Adrenal gland (tissue), 5 donors: ENCODE measurements around the gene AGAP1.

Experiments
- POLR2A ChIP-seq, 2 donors: fragments of 450-650 bp; IDR thresholded peaks; one replicate each; pipeline ENCODE4 v1.6.1; 2017; ENCODE audit warnings: antibody characterized with exemption in 2 of 2, mild to moderate bottlenecking in 2 of 2, moderate library complexity in 1 of 2
- TF ChIP-seq, protein P1 (sequence below), 6 experiments: fragments of 450-650 bp in 4 of 6; fragments of 200-600 bp in 2 of 6; sonication (generic) in 1 of 6; IDR thresholded peaks; 1 replicate in 5 of 6; 2 replicates in 1 of 6; pipeline versions ENCODE4 v1.5.1 to v1.8.0; 2016 to 2021; ENCODE audit warnings: antibody characterized with exemption in 6 of 6, mild to moderate bottlenecking in 2 of 6, moderate library complexity in 1 of 6
- donor health status: DM: no; HTN: no; CAD: no.

DNA sequence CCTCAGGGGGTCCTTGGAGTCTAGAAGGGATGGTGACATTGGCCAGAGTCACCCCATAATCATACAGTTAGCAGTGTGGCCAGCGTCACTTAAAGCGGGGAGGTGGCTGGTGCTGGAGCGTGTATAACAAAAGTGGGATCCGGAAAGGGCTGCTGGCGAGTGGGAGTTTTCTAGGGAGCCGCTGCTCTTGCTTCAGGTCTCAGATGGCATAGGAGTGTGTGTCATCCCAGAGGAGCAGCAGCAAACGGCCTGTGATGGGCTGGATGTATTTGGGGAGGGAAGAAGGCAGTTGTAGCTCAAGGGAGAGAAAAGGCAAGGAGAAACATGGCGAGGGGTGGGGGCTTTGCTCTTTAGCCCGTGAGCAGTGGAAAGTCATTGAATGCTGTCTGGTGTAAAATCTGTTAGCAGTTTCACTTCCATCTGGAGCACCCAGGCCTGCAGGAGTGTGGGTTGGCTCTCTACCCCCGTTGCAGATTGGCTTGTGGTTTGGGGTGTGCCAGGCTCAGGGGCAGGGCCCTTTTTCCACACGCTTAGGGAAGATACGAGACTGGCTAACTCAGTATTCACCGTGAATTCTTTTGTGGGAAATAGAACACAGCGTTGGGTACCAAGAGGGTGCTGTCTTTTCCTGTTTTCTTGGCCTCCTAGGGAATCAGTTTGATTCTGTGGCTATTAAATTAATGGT is 120.5 kb downstream of the AGAP1 start:
- TF ChIP-seq, protein P1, sequence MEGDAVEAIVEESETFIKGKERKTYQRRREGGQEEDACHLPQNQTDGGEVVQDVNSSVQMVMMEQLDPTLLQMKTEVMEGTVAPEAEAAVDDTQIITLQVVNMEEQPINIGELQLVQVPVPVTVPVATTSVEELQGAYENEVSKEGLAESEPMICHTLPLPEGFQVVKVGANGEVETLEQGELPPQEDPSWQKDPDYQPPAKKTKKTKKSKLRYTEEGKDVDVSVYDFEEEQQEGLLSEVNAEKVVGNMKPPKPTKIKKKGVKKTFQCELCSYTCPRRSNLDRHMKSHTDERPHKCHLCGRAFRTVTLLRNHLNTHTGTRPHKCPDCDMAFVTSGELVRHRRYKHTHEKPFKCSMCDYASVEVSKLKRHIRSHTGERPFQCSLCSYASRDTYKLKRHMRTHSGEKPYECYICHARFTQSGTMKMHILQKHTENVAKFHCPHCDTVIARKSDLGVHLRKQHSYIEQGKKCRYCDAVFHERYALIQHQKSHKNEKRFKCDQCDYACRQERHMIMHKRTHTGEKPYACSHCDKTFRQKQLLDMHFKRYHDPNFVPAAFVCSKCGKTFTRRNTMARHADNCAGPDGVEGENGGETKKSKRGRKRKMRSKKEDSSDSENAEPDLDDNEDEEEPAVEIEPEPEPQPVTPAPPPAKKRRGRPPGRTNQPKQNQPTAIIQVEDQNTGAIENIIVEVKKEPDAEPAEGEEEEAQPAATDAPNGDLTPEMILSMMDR (IDR thresholded peaks at IDR 0.05) = no peak
- no peak for TF ChIP-seq POLR2A (IDR thresholded peaks at IDR 0.05)
